Lower lobe of right lung (tissue), 2 donors: ENCODE data around the gene TEX11. TPM values are rescaled to one million over a fixed set of nuclear protein-coding genes. Genes with fewer than 3 reads are reported as not detected.
"Not testable (repeated sequence)": the region's sequence is repeated elsewhere in the genome, so short reads cannot be mapped to it uniquely, and the experiment has no call there.

Experiments used
- ATAC-seq, 2 donors: fragments of 200-7000 bp; cut with Tn5 transposase; one replicate each; pipeline ENCODE4 v1.9.1; 2020 to 2022; ENCODE audit warnings: mild to moderate bottlenecking in 2 of 2, moderate library complexity in 2 of 2
- DNase-seq: peaks from one replicate; pipeline ENCODE4 v3.0.0-alpha.2; 2020
- H3K27ac ChIP-seq: fragments of 200-600 bp; one replicate; pipeline ENCODE4 v1.8.0; 2022
- H3K27me3 ChIP-seq: fragments of 200-600 bp; one replicate; pipeline ENCODE4 v1.8.0; 2022; ENCODE audit warnings: low read depth
- H3K36me3 ChIP-seq: fragments of 200-600 bp; one replicate; pipeline ENCODE4 v1.8.0; 2022; ENCODE audit warnings: mild to moderate bottlenecking
- H3K4me1 ChIP-seq: fragments of 200-600 bp; one replicate; pipeline ENCODE4 v1.8.0; 2022
- H3K4me3 ChIP-seq: fragments of 200-600 bp; one replicate; pipeline ENCODE4 v1.8.0; 2022; ENCODE audit warnings: mild to moderate bottlenecking
- H3K9me3 ChIP-seq: fragments of 200-600 bp; one replicate; pipeline ENCODE4 v1.8.0; 2022
- CTCF ChIP-seq: fragments of 200-600 bp; IDR thresholded peaks from one replicate; pipeline ENCODE4 v1.8.0; 2022; ENCODE audit warnings: antibody characterized with exemption, mild to moderate bottlenecking
- intact Hi-C: fragments of 100-400 bp; cut with DNase I; formaldehyde crosslinking; loops from one replicate; pipeline ENCODE4 v1.11.0; 2022
- total RNA-seq: library from RNA; stranded (reverse); fragmentation: NEBNext Ultra II Directional; extraction: Animal tissue kit (Norgen Biotek cat#: 25700); gene quantifications from one replicate; pipeline ENCODE4 v1.2.1, GENCODE V29; 2021
- donor health status: DM: no; HTN: yes; CAD: no; lungs with severe emphysema.

The TEX11 gene
- total RNA-seq, 1 donor from 2014 or later = not detected

- intact Hi-C loops = no loop called here
- Histone ChIP-seq H3K27ac (no peak overlapping the region), H3K36me3 (no peaks in the 10 kb centered on the region), H3K9me3 (no peaks in the 10 kb centered on the region), H3K4me1 (no peaks in the 10 kb centered on the region), H3K4me3 (no peak overlapping the region), H3K27me3 (no peaks in the 10 kb centered on the region)
- DNase-seq = no peak
- ATAC-seq = no peak
- TF ChIP-seq CTCF = no peak
These were observed 316.4 kb downstream of the TEX11 start for GRCh38 chrX:70592091-70592490.

DNA sequence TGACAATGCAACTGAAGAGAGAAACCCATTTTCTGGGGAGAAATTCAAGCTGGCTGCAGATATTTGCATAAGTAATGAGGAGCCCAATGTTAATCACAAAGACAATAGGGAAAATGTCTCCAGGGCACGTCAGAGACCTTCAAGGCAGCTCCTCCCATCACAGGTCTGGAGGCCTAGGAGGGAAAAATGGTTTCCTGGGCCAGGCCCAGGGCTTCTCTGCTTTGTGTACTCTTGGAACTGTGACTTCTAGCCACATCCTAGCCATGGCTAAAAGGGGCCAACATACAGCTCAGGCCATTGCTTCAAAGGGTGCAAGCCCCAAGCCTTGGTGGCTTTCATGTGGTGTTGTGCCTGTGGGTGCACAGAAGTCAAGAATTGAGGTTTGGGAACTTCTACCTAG, 321.4 kb downstream of the TEX11 start:
- H3K9me3 ChIP-seq, ATAC-seq, H3K36me3 ChIP-seq, DNase-seq, H3K27ac ChIP-seq, H3K4me3 ChIP-seq, H3K27me3 ChIP-seq, H3K4me1 ChIP-seq, intact Hi-C loops: not testable (repeated sequence)

DNA sequence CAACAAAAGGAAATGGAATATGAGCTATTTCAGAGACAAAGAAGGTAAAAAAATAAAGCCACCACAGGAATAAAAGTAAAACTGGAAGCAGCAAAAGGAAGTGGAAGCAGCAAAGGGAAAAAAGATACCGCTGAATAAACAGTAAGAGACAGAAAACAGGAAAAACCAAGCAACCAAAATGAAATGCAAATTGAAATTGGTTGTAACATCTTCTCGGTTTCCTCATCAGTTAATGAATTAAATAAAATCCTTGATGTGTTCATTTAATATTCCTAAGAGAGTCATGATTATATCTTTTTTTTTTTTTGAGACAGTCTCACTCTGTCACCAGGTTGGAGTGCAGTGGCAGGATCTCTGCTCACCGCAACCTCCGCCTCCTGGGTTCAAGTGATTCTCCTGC, 331.1 kb downstream of the TEX11 start:
- Histone ChIP-seq H3K36me3 (no peaks in the 10 kb centered on the region), H3K9me3 (no peaks in the 10 kb centered on the region), H3K27ac (no peak overlapping the region), H3K27me3 (no peaks in the 10 kb centered on the region), H3K4me3 (no peak overlapping the region), H3K4me1 (no peaks in the 10 kb centered on the region)
- no peak for DNase-seq
- intact Hi-C loops = no loop called here
- no peak for ATAC-seq
- no peak for TF ChIP-seq CTCF

DNA sequence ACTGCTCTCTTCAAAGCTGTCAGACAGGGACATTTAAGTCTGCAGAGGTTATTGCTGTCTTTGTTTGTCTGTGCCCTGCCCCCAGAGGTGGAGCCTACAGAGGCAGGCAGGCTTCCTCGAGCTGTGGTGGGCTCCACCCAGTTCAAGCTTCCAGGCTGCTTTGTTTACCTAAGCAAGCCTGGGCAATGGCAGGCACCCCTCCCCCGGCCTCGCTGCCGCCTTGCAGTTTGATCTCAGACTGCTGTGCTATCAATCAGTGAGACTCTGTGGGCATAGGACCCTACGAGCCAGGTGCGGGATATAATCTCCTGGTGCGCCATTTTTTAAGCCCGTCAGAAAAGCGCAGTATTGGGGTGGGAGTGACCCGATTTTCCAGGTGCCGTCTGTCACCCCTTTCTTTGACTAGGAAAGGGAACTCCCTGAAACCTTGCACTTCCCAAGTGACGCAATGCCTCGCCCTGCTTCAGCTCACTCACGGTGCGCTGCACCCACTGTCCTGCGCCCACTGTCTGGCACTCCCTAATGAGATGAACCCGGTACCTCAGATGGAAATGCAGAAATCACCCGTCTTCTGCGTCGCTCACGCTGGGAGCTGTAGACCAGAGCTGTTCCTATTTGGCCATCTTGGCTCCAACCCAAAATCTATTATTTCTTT, 338.5 kb downstream of the TEX11 start:
- H3K27ac ChIP-seq, ATAC-seq, H3K4me1 ChIP-seq, H3K27me3 ChIP-seq, H3K36me3 ChIP-seq, H3K4me3 ChIP-seq, DNase-seq, H3K9me3 ChIP-seq, intact Hi-C loops: not testable (repeated sequence)

DNA sequence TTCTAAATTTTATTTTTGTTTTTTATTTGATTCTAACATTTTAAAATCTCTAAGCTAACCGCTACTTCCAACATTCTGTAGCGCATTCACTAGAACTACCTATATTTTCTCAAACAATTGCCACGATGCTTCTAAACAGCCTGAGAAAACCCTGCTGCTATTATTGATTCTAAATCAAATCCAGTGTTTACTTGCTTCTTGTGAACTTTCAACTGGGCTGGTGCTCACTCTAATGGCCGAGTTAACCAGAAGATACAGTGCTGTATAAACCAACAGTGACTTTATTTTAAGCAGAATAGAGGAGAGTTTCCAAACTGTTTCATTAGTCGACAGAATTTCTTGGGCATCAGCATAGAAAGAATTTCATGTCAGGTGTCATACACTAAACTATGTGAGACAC, 353.6 kb downstream of the TEX11 start:
- H3K27me3 ChIP-seq = no peaks in the 10 kb centered on the region
- no peaks in the 10 kb centered on the region for H3K36me3 ChIP-seq
- no peak overlapping the region for H3K27ac ChIP-seq
- no peaks in the 10 kb centered on the region for H3K4me1 ChIP-seq
- intact Hi-C loops = no loop called here
- no peak for TF ChIP-seq CTCF
- ATAC-seq = no peak
- H3K9me3 ChIP-seq = no peaks in the 10 kb centered on the region
- DNase-seq = no peak
- H3K4me3 ChIP-seq = no peak overlapping the region

- intact Hi-C loops = no loop called here
- H3K36me3 ChIP-seq = no peaks in the 10 kb centered on the region
- H3K9me3 ChIP-seq = no peaks in the 10 kb centered on the region
- no peaks in the 10 kb centered on the region for H3K27me3 ChIP-seq
- DNase-seq (no peak), ATAC-seq (no peak)
- TF ChIP-seq CTCF = no peak
- no peak overlapping the region for H3K4me3 ChIP-seq
- H3K4me1 ChIP-seq = no peaks in the 10 kb centered on the region
- H3K27ac ChIP-seq = no peak overlapping the region
These were observed 354.0 kb downstream of the TEX11 start for GRCh38 chrX:70554523-70554922.
